GM12878 (cell line): ENCODE results near the gene NECTIN1. TPM values are rescaled to one million over a fixed set of nuclear protein-coding genes. Genes with fewer than 3 reads are reported as not detected.

Experiments used
- ATAC-seq: fragments of 200-7000 bp; cut with Tn5 transposase; 3 replicates; pipeline ENCODE4 v1.9.1; 2020; ENCODE audit warnings: mild to moderate bottlenecking, moderate library complexity
- BruUV-seq: library from RNA; stranded (reverse); fragments of 400-500 nt; replicated peaks from 2 replicates; lab custom pipeline; 2021; lab: Mats Ljungman, UMichigan
- CTCF ChIA-PET: fragments of 300-600 bp; sonication (Branson Sonifier 250); formaldehyde crosslinking; extraction: SDS; loops from one replicate; lab custom pipeline; 2021; ENCODE audit warnings: inconsistent platforms; lab: Yijun Ruan, JAX
- POLR2A ChIA-PET: fragments of 350-600 bp; formaldehyde crosslinking; extraction: SDS; loops from one replicate; lab custom pipeline; 2021; ENCODE audit warnings: inconsistent platforms; lab: Charles Lee
- RAD21 ChIA-PET: fragments of 300-600 bp; sonication (Branson Sonifier 250); formaldehyde crosslinking; loops from one replicate; lab custom pipeline; 2023; ENCODE audit warnings: antibody characterized with exemption; ENCODE audit not compliant: unreplicated experiment; lab: Charles Lee
- SMC1A ChIA-PET: fragments of 300-600 bp; sonication (Branson Sonifier 250); formaldehyde crosslinking; loops from one replicate; lab custom pipeline; 2023; ENCODE audit not compliant: unreplicated experiment, uncharacterized antibody; lab: Charles Lee
- DNase-seq: peaks from one replicate; pipeline ENCODE4 v3.0.0-alpha.2; 2011; ENCODE audit warnings: low read depth, low spot score
- FAIRE-seq: peaks from 3 replicates; lab custom pipeline; 2011; peaks lifted over from hg19 to GRCh38; lab: Jason Lieb, UNC
- H2AFZ ChIP-seq: 2 replicates; pipeline ENCODE4 v1.6.0; 2011; ENCODE audit warnings: low read depth, low read length, control low read depth; ENCODE audit not compliant: control insufficient read depth
- H3K27ac ChIP-seq: 2 replicates; pipeline ENCODE4 v1.5.1; 2011; ENCODE audit warnings: control low read depth; ENCODE audit not compliant: control insufficient read depth, insufficient read depth
- H3K27me3 ChIP-seq, 2 experiments: replicated peaks in 1 of 2; 2 replicates each; pipeline versions ENCODE4 v1.6.0 to v1.6.1; 2011; ENCODE audit warnings: low read length in 1 of 2; ENCODE audit not compliant: control insufficient read depth in 2 of 2, insufficient read depth in 2 of 2
- H3K36me3 ChIP-seq, 2 experiments: 2 replicates each; pipeline ENCODE4 v1.5.1; 2011; ENCODE audit warnings: low read length in 1 of 2; ENCODE audit not compliant: control insufficient read depth in 2 of 2, insufficient read depth in 2 of 2
- H3K4me1 ChIP-seq: 2 replicates; pipeline ENCODE4 v1.6.1; 2011; ENCODE audit warnings: mild to moderate bottlenecking, low read length, moderate library complexity, mixed read lengths; ENCODE audit not compliant: control insufficient read depth, insufficient read depth
- H3K4me2 ChIP-seq: 2 replicates; pipeline ENCODE4 v1.6.0; 2011; ENCODE audit warnings: control low read depth; ENCODE audit not compliant: control insufficient read depth, insufficient read depth
- H3K4me3 ChIP-seq: fragments of 200-600 bp; sonication (generic); 2 replicates; pipeline ENCODE4 v1.5.1; 2016
- H3K79me2 ChIP-seq: 2 replicates; pipeline ENCODE4 v1.6.0; 2011; ENCODE audit warnings: low read length; ENCODE audit not compliant: control insufficient read depth, insufficient read depth
- H3K9ac ChIP-seq: 2 replicates; pipeline ENCODE4 v1.8.0; 2011; ENCODE audit warnings: low read length, control low read depth, mixed read lengths; ENCODE audit not compliant: control insufficient read depth, insufficient read depth
- H3K9me3 ChIP-seq: replicated peaks from 3 replicates; pipeline ENCODE4 v1.5.1; 2011; ENCODE audit warnings: mild to moderate bottlenecking, low read length; ENCODE audit not compliant: control insufficient read depth, insufficient read depth
- H4K20me1 ChIP-seq: 2 replicates; pipeline ENCODE4 v1.6.0; 2011; ENCODE audit not compliant: control insufficient read depth, insufficient read depth
- ASH2L ChIP-seq: fragments of 300-600, 200-600 bp; sonication (generic); IDR thresholded peaks from 2 replicates; pipeline ENCODE4 v1.6.1; 2017; ENCODE audit warnings: low read depth, mild to moderate bottlenecking, borderline replicate concordance
- CEBPB ChIP-seq, 2 experiments: fragments of 150-350 bp in 1 of 2; IDR thresholded peaks; 2 replicates each; pipeline ENCODE4 v1.6.1; 2012 to 2014; ENCODE audit warnings: low read depth in 2 of 2, low read length in 2 of 2, borderline replicate concordance in 1 of 2, inconsistent platforms in 1 of 2
- DPF2 ChIP-seq: fragments of 450-650 bp; IDR thresholded peaks from 2 replicates; pipeline ENCODE4 v1.6.1; 2017; ENCODE audit warnings: mild to moderate bottlenecking
- ESRRA ChIP-seq: IDR thresholded peaks from 2 replicates; pipeline ENCODE4 v1.6.1; 2012; ENCODE audit warnings: mild to moderate bottlenecking, low read length, improper control_type of control experiment
- JUND ChIP-seq: IDR thresholded peaks from 2 replicates; pipeline ENCODE4 v1.6.1; 2012; ENCODE audit warnings: low read depth, mild to moderate bottlenecking, low read length, improper control_type of control experiment, moderate library complexity
- NR2F1 ChIP-seq: fragments of 450-650 bp; conservative IDR thresholded peaks from 2 replicates; pipeline ENCODE4 v1.6.1; 2017; ENCODE audit warnings: mild to moderate bottlenecking
- PKNOX1 ChIP-seq: fragments of 450-650 bp; IDR thresholded peaks from 2 replicates; pipeline ENCODE4 v1.6.1; 2016; ENCODE audit warnings: mild to moderate bottlenecking
- RAD21 ChIP-seq: IDR thresholded peaks from 2 replicates; pipeline ENCODE4 v1.6.1; 2011; ENCODE audit warnings: mild to moderate bottlenecking, low read depth, low read length, moderate library complexity; ENCODE audit not compliant: insufficient read depth
- SMAD5 ChIP-seq: IDR thresholded peaks from 2 replicates; pipeline ENCODE4 v1.6.1; 2016; ENCODE audit warnings: antibody characterized with exemption, low read depth
- SPI1 ChIP-seq: IDR thresholded peaks from 2 replicates; pipeline ENCODE4 v1.6.1; 2011; ENCODE audit warnings: low read depth, mild to moderate bottlenecking, low read length, moderate library complexity, borderline replicate concordance; ENCODE audit not compliant: insufficient read depth
- WGBS: methylation state at CpG from one replicate; pipeline ENCODE4 v1.1.6; 2016; ENCODE audit warnings: low lambda C conversion rate; ENCODE audit not compliant: insufficient replicate concordance, insufficient coverage; ENCODE audit errors: missing lambda C conversion rate; 5-methylcytosine and 5-hydroxymethylcytosine counted together
- in situ Hi-C: fragments of 300-500 bp; cut with MboI; formaldehyde crosslinking; loops from 9 replicates; pipeline ENCODE4 v1.14.3; 2018; ENCODE audit warnings: mixed read lengths
- intact Hi-C: fragments of 100-400 bp; cut with micrococcal nuclease; formaldehyde crosslinking; loops from one replicate; pipeline ENCODE4 v1.14.2; 2022; ENCODE audit not compliant: unreplicated experiment
- polyA plus RNA-seq, 11 experiments: library from polyadenylated mRNA; depleted of rRNA in 4 of 11; unstranded in 6 of 11; stranded (reverse) in 5 of 11; fragments of >200 nt; fragmentation: Nextera tagmentation in 4 of 11; fragmentation: Illumina TruSeq in 1 of 11; extraction: Ambion mirVana in 4 of 11; extraction: Trizol in 1 of 11; gene quantifications; 1 replicate in 1 of 11; 2 replicates in 10 of 11; pipeline versions ENCODE4 v1.2.1 to v1.2.3, GENCODE V29; 2011 to 2016; ENCODE audit warnings: inconsistent platforms in 2 of 11, missing spikeins in 2 of 11, low read depth in 1 of 11
- total RNA-seq, 4 experiments: library from RNA; depleted of rRNA in 3 of 4; stranded (reverse); fragments of >200 nt in 3 of 4; fragmentation: Illumina TruSeq in 1 of 4; extraction: Trizol in 1 of 4; gene quantifications; 2 replicates each; pipeline versions ENCODE4 v1.2.1 to v1.2.3, GENCODE V29; 2013 to 2021
- TF ChIP-seq, protein P1 (sequence below): IDR thresholded peaks from 2 replicates; pipeline ENCODE4 v1.6.1; 2012; ENCODE audit warnings: low read depth, low read length, improper control_type of control experiment

NECTIN1 gene
- total and polyA plus RNA-seq, 10 of the 15 experiments (the other 5 are each of a cell fraction or from before 2014, with no cell fraction given), result 0.97 to 9.2 (median 2.3) TPM

GRCh38 chr11:119700536-119701346 is 28.3 kb downstream of the NECTIN1 start:
- intact Hi-C loops, result no loop called here
- BruUV-seq, result no TSS peak
- no peaks in the 10 kb centered on the region for H3K79me2 ChIP-seq
- WGBS, result 77% methylated on average over 13 of the region's 13 CpGs
- no peaks in the 10 kb centered on the region for H3K4me1 ChIP-seq
- H3K9ac ChIP-seq, result no peak overlapping the region
- ATAC-seq (no peak), DNase-seq (no peak), FAIRE-seq (no peak)
- SMC1A ChIA-PET, result interaction anchor here (0.7 to 1.5 kb wide), 3 partner anchors 26 to 198 kb away, joined by 3 read pairs; no protein-coding TSS in a partner anchor
- no peak overlapping the region for H2AFZ ChIP-seq
- H3K27ac ChIP-seq, result no peak overlapping the region
- H3K4me2 ChIP-seq, result no peak overlapping the region
- no peaks in the 10 kb centered on the region for H3K9me3 ChIP-seq
- CTCF ChIA-PET, result interaction anchor here (1.1 to 2.4 kb wide), 2 partner anchors 20 to 22 kb away, joined by 3 to 6 read pairs; no protein-coding TSS in a partner anchor
- H3K27me3 ChIP-seq, result no peaks in the 10 kb centered on the region
- H4K20me1 ChIP-seq, result no peaks in the 10 kb centered on the region
- POLR2A ChIA-PET, result no interaction called here
- in situ Hi-C loops, result no loop called here
- no peak overlapping the region for H3K4me3 ChIP-seq
- RAD21 ChIA-PET, result no interaction called here
- TF ChIP-seq PKNOX1 (no peak), SMAD5 (no peak), NR2F1 (no peak), JUND (no peak)
- TF ChIP-seq, all 136 proteins: peak for 0
- H3K36me3 ChIP-seq, result peaks cover 0 to 1% of the 10 kb centered on the region in 2 experiments; a peak in 2 of 4 replicates

- POLR2A ChIA-PET, result no interaction called here
- ATAC-seq (no peak), DNase-seq (no peak), FAIRE-seq (no peak)
- H3K9me3 ChIP-seq, result no peaks in the 10 kb centered on the region
- H3K9ac ChIP-seq, result no peak overlapping the region
- WGBS, result 73% methylated on average over 7 of the region's 7 CpGs
- intact Hi-C loops (no loop called here), in situ Hi-C loops (no loop called here)
- no peak overlapping the region for H3K4me2 ChIP-seq
- H4K20me1 ChIP-seq, result no peaks in the 10 kb centered on the region
- H3K27ac ChIP-seq, result no peak overlapping the region
- no peaks in the 10 kb centered on the region for H3K79me2 ChIP-seq
- no peaks in the 10 kb centered on the region for H3K4me1 ChIP-seq
- no peaks in the 10 kb centered on the region for H3K27me3 ChIP-seq
- H3K36me3 ChIP-seq, result no peaks in the 10 kb centered on the region; a peak in 2 of 4 replicates
- BruUV-seq, result no TSS peak
- CTCF ChIA-PET, result no interaction called here
- SMC1A ChIA-PET, result no interaction called here
- RAD21 ChIA-PET, result no interaction called here
- H3K4me3 ChIP-seq, result no peak overlapping the region
- H2AFZ ChIP-seq, result no peak overlapping the region
- TF ChIP-seq RAD21, result no peak
- TF ChIP-seq ESRRA, result no peak
- TF ChIP-seq PKNOX1, result no peak
- TF ChIP-seq, protein P1, sequence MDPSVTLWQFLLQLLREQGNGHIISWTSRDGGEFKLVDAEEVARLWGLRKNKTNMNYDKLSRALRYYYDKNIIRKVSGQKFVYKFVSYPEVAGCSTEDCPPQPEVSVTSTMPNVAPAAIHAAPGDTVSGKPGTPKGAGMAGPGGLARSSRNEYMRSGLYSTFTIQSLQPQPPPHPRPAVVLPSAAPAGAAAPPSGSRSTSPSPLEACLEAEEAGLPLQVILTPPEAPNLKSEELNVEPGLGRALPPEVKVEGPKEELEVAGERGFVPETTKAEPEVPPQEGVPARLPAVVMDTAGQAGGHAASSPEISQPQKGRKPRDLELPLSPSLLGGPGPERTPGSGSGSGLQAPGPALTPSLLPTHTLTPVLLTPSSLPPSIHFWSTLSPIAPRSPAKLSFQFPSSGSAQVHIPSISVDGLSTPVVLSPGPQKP, result no peak
- TF ChIP-seq DPF2, result no peak
- TF ChIP-seq ASH2L, result no peak
- TF ChIP-seq SPI1, result no peak
- no peak for TF ChIP-seq CEBPB (IDR thresholded peaks at IDR 0.05; ENCODE audit: borderline replicate concordance in 1 of 2, low read depth in 2 of 2, low read length in 2 of 2)
Measured at GRCh38 chr11:119700030-119700429, 29.0 kb downstream of the NECTIN1 start.
